Urothelium cell line (cell line): ENCODE measurements around the gene SLC35F2.
A peak's percentile ranks its signal among the peaks of the same experiment; 100 is the strongest.
"Not testable (repeated sequence)": the region's sequence is repeated elsewhere in the genome, so short reads cannot be mapped to it uniquely, and the experiment has no call there.

Experiments
- DNase-seq: peaks from one replicate; pipeline ENCODE4 v3.0.0; 2011; ENCODE audit warnings: low spot score, mixed read lengths
- FAIRE-seq: peaks from 2 replicates; lab custom pipeline; 2011; peaks lifted over from hg19 to GRCh38; lab: Jason Lieb, UNC

The SLC35F2 gene, protein sequence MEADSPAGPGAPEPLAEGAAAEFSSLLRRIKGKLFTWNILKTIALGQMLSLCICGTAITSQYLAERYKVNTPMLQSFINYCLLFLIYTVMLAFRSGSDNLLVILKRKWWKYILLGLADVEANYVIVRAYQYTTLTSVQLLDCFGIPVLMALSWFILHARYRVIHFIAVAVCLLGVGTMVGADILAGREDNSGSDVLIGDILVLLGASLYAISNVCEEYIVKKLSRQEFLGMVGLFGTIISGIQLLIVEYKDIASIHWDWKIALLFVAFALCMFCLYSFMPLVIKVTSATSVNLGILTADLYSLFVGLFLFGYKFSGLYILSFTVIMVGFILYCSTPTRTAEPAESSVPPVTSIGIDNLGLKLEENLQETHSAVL

DNA sequence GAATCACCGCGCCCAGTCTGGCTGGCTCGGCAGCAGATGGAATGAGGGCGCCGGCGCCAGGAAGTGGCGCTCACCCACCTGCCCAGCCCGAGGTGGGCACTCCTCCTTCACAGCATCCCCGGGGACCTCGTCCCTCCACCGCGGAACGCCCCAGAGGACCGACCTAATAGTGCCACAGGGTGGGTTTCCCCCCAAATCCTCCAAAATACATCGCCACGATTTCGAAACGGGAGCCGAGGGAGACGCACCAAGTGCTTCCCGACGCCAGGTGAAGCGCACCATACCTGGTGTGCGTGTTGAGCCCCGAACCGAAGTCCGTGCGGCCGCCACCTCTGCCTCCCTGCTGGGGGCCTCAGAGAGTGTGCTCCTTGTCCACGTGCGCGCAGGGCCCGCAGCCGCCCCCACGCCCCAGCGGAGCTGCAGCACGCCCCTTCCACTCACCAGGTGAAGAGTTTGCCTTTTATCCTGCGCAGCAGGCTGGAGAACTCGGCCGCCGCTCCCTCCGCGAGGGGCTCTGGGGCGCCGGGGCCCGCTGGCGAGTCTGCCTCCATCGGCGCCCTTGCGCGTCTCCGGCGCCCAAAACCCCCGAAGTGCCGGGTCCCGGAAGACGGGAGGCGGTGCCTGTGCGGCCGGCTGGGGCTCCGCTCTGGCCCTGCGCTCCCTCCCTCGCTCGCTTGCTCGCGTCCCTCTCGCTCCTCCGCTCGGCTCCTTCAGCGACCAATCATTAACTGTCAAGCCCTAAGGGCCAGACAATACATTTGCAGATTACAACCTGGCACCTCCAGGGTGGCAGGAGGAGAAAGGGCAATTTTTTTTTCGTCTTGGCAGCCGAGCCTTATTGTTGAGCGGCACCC is at the start of gene SLC35F2:
Gene SLC35F2 (minus strand): TSS at position 571 of the 854 bp plus-strand sequence. CDS start 20 bp downstream, at position 551.
- DNase-seq = peak; percentile 82
- FAIRE-seq = no peak

DNA sequence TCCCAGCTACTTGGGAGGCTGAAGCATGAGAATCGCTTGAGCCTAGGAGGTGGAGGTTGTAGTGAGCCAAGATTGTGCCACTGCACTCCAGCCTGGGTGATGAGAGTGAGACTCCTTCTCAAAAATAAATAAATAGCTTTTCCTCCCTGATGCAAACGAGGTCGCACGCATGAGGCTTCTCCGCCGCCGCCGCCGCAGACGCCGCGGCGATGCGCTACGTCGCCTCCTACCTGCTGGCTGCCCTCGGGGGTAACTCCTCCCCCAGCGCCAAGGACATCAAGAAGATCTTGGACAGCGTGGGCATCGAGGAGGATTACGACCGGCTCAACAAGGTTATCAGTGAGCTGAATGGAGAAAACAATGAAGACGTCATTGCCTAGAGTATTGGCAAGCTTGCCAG is 49.6 kb upstream of the SLC35F2 start:
- DNase-seq = no peak
- FAIRE-seq = no peak

DNA sequence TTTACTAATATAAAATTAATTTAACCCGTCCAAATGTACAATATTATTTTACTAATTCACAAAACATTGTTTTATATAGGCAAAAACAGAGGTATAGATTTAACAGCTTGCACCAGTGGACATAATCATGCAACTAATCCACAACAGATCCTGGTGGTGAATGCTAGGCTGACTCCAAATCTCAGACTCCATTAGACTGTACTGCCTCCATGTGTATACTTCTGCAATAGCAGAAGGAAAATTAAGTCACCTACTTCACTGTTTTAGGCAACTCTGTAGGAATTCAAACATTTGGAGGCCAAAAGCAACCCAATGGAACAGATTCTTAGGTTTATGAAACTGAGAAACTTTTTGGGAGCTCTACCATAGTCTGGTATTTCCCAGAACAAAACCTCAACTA is 39.7 kb upstream of the SLC35F2 start:
- DNase-seq (peak; percentile 20), FAIRE-seq (no peak)

DNA sequence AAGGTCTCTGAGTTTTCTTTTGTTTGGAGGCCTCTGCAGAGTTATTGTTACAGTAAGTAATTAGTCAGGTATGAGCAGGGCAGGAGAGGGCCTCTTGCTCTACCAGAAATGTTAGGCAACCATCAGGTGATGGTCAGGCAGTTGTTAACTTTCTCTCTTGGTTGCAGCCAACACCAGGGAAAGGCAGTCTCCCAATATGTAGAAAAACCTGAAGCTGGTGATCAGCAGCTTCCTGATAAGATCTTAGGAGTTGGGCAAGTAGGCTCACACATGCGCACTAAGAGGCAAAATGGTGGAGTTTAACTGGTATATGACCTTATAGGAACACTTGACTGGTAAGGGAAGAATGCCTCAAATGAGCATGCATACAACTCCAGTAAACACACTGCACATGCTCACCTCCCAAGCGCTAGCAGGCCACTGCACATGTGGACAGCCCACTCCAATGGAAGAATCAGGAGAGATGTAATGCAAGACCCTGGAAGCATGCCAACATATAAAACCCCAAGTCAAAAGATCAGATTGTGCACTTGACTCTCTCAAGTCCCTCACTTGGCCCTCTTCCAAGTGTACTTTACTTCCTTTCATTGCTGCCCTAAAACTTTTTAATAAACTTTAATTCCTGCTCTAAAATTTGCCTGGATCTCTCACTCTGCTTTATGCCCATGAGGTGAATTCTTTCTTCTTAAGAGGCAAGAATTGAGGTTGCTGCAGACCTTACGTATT is 23.7 kb upstream of the SLC35F2 start:
- no peak for FAIRE-seq

DNA sequence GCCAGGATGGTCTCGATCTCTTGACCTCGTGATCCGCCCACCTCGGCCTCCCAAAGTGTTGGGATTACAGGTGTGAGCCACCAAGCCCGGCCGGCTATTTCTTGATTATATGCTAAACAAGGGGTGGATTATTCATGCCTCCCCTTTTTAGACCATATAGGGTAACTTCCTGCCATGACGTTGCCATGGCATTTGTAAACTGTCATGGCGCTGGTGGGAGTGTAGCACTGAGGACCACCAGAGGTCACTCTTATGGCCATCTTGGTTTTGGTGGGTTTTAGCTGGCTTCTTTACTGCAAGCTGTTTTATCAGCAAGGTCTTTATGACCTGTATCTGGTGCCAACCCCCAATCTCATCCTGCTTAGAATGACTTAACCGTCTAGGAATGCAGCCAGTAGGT is 22.9 kb upstream of the SLC35F2 start:
- peak; percentile 26 for DNase-seq
- FAIRE-seq = not testable (repeated sequence)

More for the DNA sequence above, 23.7 kb upstream of the SLC35F2 start:
- DNase-seq = no peak

DNA sequence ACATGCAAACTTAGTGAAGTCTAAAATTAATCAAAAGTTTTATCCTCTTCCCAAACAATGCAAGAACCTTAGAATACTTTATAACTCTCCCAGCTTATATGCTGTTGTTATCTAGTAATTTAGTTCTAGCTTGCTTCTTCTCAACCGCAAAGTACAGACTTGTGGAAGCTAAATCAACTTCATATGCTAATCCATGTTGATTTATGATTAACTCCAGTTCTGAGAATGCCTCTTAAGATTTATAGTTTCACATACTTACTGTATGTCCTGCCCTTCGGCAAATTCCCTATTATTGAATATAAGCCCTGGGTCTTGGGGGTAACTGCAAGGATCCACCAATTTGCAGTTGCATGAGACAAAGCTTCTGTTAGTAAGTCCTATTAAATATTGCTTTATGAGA is 17.6 kb upstream of the SLC35F2 start:
- FAIRE-seq = no peak
- DNase-seq = no peak

DNA sequence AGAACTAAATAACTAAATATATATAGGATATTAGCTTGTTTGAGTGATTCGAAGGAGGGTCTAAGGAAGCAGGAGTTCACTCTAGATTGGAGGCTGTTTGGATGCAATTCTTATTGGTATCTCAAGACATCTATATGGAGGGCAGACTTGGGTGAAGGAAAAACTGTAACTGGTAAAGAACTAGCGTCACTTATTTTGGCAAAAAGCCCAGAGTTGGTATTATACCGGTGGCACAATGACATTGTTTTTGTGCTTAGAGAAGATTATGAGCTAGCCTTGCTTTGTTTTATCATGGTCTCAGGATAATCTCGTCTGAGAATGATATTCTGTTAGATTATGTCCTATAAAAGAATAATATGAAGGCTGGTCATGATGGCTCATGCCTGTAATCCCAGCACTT is 6.0 kb upstream of the SLC35F2 start:
- no peak for DNase-seq
- FAIRE-seq = no peak

DNA sequence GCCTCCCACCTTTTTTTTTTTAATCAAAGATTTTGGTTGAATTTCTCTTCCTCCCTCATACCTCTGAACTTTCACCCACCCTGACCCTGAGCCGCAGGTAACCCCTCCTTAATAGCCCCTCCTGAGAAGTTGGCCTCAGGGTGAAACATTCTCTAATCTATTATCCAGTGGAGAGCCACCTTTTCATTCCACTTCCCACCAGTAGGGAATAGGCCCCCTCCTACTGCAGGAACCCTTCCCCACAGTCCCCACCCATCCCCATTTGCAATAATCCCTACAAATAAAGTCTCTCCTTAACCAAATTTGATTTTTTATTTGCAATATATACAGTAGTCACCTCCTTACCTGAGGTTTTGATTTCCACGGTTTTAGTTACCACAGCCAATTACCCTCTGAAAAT is 2.1 kb upstream of the SLC35F2 start:
- DNase-seq = no peak
- FAIRE-seq = no peak

DNA sequence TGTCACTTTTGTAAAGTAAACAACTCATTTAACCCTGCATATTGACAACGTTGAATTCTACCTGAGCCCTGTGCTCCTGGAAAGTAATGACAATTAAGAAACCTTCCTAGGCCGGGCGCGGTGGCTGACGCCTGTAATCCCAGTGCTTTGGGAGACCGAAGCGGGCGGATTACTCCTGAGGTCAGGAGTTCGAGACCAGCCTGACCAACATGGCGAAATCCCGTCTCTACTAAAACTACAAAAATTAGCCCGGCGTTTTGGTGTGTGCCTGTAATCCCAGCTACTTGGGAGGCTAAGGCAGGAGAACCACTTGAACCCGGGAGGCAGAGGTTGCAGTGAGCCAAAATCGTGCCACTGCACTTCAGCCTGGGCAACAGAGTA is 1.6 kb upstream of the SLC35F2 start:
- DNase-seq, FAIRE-seq: not testable (repeated sequence)

DNA sequence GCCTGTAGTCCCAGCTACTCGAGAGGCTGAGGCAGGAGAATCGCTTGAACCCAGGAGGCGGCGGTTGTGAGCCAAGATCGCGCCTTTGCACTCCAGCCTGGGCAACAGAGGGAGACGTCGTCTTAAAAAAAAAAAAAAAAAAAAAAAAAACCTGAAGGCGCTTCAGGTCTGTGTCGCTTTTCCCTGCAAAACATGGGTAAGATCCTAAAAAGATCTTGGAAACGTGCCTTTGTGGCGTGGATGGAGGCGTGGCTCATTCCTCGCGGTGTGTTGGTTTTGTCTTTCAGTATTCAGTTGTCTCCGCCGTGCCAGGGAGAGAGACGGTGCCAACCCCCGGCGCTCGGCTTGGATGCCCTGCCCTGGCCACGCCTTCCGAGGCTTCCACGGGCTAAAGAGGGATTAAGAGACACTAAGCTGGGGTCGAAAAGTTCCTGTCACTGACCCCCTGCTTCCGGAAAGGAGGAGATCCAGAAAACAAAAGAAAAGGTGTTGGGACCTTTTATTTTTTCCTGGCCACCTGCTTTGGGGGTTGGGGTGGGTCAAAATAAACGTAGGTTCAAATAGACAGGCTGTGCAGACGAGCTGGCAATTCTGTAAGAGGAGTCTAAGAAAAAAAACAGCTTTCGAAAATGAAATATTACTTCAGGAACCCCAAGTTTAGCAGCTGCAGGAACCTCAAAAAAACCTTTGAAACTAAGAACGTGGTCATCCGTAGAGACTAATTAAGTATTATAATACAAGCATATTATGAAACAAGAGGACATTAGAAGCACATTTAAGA is 1.1 kb upstream of the SLC35F2 start:
- FAIRE-seq (no peak), DNase-seq (peak; percentile 70)

DNA sequence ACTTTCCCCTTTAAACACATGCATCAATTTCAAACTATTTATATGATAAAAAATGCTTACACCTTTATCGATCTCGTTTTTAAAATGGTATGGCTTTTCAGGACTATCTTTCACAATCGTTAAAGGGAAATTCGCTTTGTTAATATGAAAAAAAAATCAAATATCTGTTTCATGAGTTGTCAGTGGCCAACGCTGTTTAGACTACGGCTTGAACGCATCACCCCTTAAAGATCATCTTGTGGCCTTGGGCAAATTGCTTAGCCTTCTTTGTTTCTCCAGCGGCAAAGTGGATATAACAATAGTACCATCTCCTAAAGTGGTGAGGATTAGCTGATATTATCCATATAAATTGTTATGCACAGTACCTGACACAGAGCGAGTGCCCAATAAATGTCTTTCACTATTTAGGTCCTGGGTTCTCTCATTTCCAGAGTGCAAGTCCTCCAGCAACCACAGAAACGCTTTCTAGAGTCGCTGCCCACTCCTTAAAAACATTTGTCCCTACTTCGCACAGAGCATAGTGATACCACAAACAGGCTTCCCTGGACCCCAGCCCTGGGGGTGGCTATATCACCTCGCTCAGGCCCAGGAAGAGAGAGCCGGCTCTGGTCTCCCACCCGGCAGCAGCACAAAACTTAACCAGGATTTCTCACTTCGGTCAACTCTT is 904 bp downstream of the SLC35F2 start:
- FAIRE-seq = no peak
- no peak for DNase-seq

DNA sequence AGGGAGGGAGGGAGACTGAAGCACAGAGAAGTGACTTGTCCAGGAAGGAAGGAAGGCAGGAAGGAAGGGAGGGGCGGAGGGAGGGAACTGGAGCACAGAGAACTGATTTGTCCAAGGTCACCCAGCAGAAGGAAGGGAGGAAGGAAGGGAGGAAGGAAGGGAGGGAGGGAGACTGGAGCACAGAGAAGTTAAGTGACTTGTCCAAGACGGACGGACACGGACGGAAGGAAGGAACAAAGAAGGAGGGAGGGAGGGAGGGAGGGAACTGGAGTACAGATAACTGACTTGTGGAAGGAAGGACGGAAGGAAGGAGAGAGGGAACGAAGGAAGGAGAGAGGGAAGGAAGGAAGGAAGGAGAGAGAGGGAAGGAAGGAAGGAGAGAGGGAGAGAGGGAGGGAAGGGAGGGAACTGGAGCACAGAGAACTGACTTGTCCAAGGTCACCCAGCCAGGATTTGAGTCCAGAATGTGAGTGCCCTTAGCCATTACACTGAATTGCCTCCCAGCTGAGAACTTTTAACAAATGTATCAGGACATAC is 1.5 kb downstream of the SLC35F2 start:
- DNase-seq (no peak), FAIRE-seq (peak; percentile 37)

DNA sequence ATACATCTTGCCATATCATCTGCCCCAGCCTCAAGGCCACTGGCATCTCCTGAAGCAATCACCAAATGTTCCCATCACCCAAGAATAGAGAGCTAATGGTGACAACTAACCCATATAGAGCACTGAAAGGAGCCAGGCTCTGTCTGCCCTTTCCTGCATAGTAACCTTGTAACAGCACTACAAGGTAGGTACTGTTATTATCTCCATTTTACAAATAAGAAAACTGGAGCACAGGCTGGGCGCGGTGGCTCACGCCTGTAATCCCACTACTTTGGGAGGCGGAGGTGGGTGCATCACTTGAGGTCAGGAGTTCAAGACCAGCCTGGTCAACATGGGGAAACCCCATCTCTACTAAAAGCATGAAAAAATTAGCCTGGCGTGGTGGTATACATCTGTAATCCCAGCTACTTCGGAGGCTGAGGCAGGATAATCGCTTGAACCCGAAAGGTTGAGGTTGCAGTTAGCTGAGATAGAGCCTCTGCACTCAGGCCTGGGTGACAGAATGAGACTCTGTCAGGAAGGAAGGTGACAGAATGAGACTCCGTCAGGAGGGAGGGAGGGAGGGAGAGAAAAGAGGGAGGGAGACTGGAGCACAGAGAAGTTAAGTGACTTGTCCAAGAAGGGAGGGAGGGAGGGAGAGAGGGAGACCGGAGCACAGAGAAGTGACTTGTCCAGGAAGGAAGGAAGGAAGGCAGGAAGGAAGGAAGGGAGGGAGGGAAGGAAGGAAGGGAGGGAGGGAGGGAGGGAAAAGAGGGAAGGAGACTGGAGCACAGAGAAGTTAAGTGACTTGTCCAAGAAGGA is 2.2 kb downstream of the SLC35F2 start:
- FAIRE-seq (no peak), DNase-seq (no peak)

DNA sequence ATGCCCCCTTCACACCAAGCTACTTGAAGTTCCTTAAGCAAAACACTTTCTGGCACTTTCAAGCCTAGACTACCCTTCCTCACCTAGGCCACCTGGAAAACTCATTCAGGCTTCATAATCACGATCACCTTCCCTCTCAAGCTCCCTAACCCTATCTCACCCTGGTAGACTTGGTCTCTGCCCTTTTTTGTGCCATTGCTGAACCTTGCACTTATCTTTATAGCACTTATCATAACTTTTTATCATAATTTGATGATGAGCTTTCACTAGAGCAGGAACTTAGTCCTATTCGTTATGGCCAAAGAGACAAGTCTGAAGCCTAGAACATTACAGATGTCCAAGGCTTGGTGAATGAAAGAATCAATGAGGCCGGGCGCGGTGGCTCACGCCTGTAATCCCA is 5.5 kb downstream of the SLC35F2 start:
- DNase-seq = no peak
- no peak for FAIRE-seq

DNA sequence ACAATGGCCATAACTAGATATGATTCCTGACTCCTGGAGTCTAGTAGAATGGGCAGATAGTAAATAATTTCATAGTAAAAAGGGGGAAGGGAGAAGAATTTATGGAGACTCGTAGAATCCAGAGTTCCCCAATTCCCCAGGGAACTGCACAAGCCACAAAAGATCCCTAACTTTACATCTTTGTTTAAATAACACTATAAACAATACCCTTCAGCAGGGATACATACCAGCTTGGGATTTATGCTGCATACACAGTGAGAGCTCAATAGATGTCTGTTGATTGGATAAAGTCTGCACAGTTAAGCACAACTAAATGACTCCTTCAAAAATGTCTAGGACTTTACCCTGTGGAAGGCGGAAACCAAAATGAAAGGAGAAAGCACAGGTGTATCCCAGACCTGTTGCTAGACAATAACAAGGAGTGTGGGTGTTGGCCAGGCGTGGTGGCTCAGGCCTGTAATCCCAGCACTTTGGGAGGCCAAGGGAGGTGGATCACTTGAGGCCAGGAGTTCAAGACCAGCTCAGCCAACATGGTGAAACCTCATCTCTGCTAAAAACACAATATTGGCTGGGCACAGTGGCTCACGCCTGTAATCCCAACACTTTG is 6.8 kb downstream of the SLC35F2 start:
- FAIRE-seq (no peak), DNase-seq (no peak)

DNA sequence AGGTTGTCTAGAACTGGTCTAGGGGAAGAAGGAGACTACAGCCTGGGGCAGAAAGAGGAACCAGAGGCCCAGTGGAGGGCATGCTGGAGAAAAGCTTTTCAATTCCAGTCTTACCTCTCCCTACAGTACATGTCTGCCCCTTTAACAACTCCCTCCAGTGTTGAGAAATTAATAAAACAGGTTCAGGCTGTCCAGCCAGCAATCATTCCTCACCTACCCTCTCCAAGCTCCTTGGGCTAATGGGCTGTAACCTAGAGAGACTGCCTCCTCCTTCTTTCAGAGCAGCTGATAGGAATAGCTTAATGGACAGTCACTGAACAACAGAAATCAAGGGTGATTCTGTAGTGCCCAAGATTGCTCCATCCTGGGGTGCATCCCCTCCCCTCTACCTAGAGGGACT is 8.8 kb downstream of the SLC35F2 start:
- no peak for DNase-seq
- FAIRE-seq = no peak

DNA sequence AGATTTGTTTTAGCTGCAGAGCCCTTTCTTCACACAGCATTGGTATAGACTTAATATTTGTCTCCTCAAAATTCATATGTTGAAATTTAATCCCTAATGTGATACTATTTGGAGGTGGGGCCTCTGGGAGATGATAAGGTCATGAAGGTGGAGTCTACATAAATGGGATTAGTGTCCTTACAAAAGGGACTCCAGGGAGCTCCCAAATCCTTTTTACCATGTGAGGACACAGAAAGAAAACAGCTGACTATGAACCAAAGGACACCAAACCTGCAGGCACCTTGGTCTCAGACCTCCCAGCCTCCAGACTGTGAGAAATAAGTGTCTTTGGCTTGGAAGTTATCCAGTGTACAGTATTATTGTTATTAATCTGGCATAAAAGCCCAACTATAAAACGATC is 10.2 kb downstream of the SLC35F2 start:
- DNase-seq = no peak
- no peak for FAIRE-seq

DNA sequence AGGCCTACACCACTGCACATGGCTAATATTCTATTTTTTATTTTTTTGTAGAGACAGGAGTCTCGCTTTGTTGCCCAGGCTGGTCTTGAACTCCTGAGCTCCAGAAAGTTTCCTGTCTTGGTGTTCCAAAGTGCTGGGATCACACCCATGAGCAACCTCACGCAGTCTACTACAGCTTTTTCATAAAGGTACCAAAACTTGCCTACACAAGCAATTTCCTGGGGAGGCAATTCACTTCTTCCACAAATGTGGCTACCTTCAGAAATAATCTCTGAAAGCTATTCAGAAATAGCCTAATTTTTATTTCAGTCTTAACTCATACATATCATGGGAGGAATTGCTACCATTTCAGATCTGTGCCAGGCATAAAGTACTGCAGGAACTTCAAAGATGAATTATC is 11.4 kb downstream of the SLC35F2 start:
- DNase-seq (no peak), FAIRE-seq (no peak)

DNA sequence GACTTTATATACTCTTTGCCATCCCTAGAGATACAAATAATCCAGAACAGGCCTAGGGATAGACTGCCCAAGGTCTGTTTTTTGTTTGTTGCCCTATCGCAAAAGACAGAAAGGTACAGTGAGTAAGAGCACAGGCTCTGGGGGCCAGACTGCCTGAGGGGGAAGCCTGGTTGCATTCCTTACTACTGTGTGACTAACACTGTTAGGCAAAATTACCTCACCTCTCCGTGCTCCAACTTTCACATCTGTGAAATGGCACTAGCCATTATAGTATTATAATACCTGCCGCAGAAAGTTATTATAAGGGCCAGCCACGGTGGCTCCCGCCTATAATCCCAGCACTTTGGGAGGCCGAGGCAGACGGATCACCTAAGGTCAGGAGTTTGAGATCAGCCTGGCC is 14.5 kb downstream of the SLC35F2 start:
- FAIRE-seq = no peak
- peak; percentile 69 for DNase-seq
